ENCODE measurements around the gene CLNK. TPM values are rescaled to one million over a fixed set of nuclear protein-coding genes. Genes with fewer than 3 reads are reported as not detected.

Gene CLNK
- total and polyA plus RNA-seq, 4 donors = under 0.01 to 0.01 (median under 0.01) TPM; not detected in 1

DNA sequence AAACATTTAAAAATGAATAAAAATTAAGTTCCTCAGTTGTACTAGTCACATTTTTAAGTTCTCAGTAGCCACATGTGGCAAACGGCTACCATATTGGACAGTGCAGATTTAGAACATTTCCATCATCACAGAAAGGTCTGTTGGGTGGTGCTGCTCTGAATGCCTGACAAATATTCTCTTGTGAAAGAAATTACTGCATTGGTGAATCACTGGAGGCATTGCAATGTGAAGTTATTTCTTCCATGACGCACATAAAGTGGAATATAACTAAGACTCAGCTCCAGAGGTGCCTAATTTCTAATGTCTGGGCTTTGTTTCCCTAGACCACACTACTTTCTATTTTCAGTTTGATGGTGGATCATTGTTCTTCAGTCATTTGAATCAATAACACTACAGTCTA, 44.9 kb downstream of the CLNK start (continued):
- TF ChIP-seq FOXA2 (IDR thresholded peaks at IDR 0.05) (no peak), JUND (IDR thresholded peaks at IDR 0.05) (no peak)
- TF ChIP-seq, protein P1, sequence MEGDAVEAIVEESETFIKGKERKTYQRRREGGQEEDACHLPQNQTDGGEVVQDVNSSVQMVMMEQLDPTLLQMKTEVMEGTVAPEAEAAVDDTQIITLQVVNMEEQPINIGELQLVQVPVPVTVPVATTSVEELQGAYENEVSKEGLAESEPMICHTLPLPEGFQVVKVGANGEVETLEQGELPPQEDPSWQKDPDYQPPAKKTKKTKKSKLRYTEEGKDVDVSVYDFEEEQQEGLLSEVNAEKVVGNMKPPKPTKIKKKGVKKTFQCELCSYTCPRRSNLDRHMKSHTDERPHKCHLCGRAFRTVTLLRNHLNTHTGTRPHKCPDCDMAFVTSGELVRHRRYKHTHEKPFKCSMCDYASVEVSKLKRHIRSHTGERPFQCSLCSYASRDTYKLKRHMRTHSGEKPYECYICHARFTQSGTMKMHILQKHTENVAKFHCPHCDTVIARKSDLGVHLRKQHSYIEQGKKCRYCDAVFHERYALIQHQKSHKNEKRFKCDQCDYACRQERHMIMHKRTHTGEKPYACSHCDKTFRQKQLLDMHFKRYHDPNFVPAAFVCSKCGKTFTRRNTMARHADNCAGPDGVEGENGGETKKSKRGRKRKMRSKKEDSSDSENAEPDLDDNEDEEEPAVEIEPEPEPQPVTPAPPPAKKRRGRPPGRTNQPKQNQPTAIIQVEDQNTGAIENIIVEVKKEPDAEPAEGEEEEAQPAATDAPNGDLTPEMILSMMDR (IDR thresholded peaks at IDR 0.05; ENCODE audit: low read depth, low read length, missing input control) = no peak

- Histone ChIP-seq H3K9ac (ENCODE audit: low read depth in 1 of 2, low read length in 2 of 2) (no peak overlapping the region), H3K4me3 (ENCODE audit: low read depth in 1 of 3, low read length in 3 of 3) (no peak overlapping the region), H3K4me1 (ENCODE audit: control insufficient read depth in 4 of 4, insufficient read depth in 4 of 4, low read length in 3 of 4) (no peaks in the 10 kb centered on the region), H3K36me3 (ENCODE audit: control insufficient read depth in 4 of 4, insufficient read depth in 3 of 4, low read depth in 1 of 4, low read length in 3 of 4) (no peaks in the 10 kb centered on the region), H3K27me3 (ENCODE audit: control insufficient read depth in 4 of 4, insufficient read depth in 4 of 4, low read length in 3 of 4) (peaks cover 0 to under 1% (median 0%) of the 10 kb centered on the region in 4 donors), H3K9me3 (ENCODE audit: control insufficient read depth in 4 of 4, low read length in 3 of 4) (no peaks in the 10 kb centered on the region), H3K27ac (ENCODE audit: low read depth in 1 of 2, low read length in 2 of 2) (no peak overlapping the region)
- 82% methylated on average over 1 of the region's 1 CpG for WGBS
- TF ChIP-seq ATF3 (IDR thresholded peaks at IDR 0.05) (no peak), NR2F2 (IDR thresholded peaks at IDR 0.05) (no peak), TAF1 (conservative IDR thresholded peaks at IDR 0.05) (no peak), HNF4A (conservative IDR thresholded peaks at IDR 0.05) (no peak), FOXA2 (IDR thresholded peaks at IDR 0.05) (no peak), JUND (IDR thresholded peaks at IDR 0.05) (no peak), SP1 (IDR thresholded peaks at IDR 0.05) (no peak), HNF4G (IDR thresholded peaks at IDR 0.05) (no peak), RAD21 (IDR thresholded peaks at IDR 0.05) (no peak), GABPA (IDR thresholded peaks at IDR 0.05 in 1 of 2, conservative IDR thresholded peaks at IDR 0.05 in 1 of 2) (no peak), EGR1 (IDR thresholded peaks at IDR 0.05; ENCODE audit: low read depth in 2 of 2) (no peak), RXRA (IDR thresholded peaks at IDR 0.05) (no peak), YY1 (IDR thresholded peaks at IDR 0.05) (no peak)
- TF ChIP-seq, protein P1 (IDR thresholded peaks at IDR 0.05; ENCODE audit: low read depth, low read length, missing input control) = no peak
- no peak for DNase-seq (ENCODE audit: low spot score)
Measured at GRCh38 chr4:10639100-10639499, 45.5 kb downstream of the CLNK start.

GRCh38 chr4:10635091-10635490, 49.5 kb downstream of the CLNK start:
- H3K36me3 ChIP-seq (ENCODE audit: control insufficient read depth in 4 of 4, insufficient read depth in 3 of 4, low read depth in 1 of 4, low read length in 3 of 4) = no peaks in the 10 kb centered on the region
- DNase-seq (ENCODE audit: low spot score) = no peak
- 63% methylated on average over 6 of the region's 6 CpGs for WGBS
- TF ChIP-seq, protein P2, sequence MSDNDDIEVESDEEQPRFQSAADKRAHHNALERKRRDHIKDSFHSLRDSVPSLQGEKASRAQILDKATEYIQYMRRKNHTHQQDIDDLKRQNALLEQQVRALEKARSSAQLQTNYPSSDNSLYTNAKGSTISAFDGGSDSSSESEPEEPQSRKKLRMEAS (IDR thresholded peaks at IDR 0.05) = no peak
- no peak for TF ChIP-seq ATF3 (IDR thresholded peaks at IDR 0.05)
- no peak for TF ChIP-seq FOXA1 (IDR thresholded peaks at IDR 0.05)
- H3K9me3 ChIP-seq (ENCODE audit: control insufficient read depth in 4 of 4, low read length in 3 of 4) = no peaks in the 10 kb centered on the region
- H3K27me3 ChIP-seq (ENCODE audit: control insufficient read depth in 4 of 4, insufficient read depth in 4 of 4, low read length in 3 of 4) = peaks cover 0 to 4% (median 0%) of the 10 kb centered on the region in 4 donors
- H3K4me1 ChIP-seq (ENCODE audit: control insufficient read depth in 4 of 4, insufficient read depth in 4 of 4, low read length in 3 of 4) = no peaks in the 10 kb centered on the region
- H3K27ac ChIP-seq (ENCODE audit: low read depth in 1 of 2, low read length in 2 of 2) = no peak overlapping the region
- H3K9ac ChIP-seq (ENCODE audit: low read depth in 1 of 2, low read length in 2 of 2) = no peak overlapping the region
- H3K4me3 ChIP-seq (ENCODE audit: low read depth in 1 of 3, low read length in 3 of 3) = no peak overlapping the region
